Measurements from ENCODE around the gene TBC1D12.

TBC1D12 gene

DNA sequence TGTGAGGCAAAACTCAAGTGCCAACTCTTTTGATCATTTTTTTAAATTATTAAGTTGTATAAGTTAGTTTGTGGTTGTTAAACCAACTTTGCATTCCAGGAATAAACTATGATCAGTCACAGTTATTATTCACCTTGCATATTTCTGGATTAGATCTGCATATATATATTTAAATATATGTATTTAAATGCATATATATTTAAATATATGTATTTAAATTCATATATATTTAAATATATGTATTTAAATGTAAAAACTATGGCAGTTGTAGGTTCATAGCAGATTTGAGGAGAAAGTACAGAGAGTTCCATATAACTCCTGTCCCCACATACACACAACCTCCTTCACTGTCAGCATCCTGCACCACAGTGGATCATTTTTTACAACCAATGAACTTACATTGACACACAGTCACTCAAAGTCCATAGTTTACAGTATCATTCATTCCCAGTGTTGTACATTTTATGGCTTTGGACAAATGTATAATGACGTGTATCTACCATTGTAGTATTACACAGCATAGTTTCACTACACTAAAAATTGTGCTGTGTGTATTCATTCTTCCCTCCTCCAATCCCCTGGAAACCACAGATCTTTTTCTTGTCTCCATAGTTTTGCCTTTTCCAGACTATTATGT lies 49.7 kb downstream of the TBC1D12 start:
- DNase-seq, result no peak
- CTCF ChIA-PET, result no interaction called here
- Mint-ChIP-seq H3K4me3 (no peak overlapping the region), H3K9me3 (no peaks in the 10 kb centered on the region), H3K27ac (no peak overlapping the region), H3K36me3 (no peaks in the 10 kb centered on the region), H3K27me3 (no peaks in the 10 kb centered on the region), H3K4me1 (no peaks in the 10 kb centered on the region)

DNA sequence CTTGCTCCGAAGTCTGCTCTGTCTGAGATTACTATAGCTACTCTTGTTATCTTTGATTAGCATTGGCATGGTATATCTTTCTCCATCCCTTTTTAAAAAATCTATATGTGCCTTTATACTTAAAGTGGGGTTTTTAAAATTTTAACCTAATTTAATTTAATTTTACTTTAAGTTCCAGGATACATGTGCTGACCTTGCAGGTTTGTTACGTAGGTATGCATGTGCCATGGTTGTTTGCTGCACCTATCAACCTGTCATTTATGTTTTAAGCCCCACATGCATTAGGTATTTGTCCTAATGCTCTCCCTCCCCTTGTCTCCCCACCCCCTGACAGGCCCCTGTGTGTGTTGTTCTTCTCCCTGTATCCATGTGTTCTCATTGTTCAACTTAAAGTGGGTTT lies 54.6 kb downstream of the TBC1D12 start:
- Mint-ChIP-seq H3K4me3 (no peak overlapping the region), H3K27ac (no peak overlapping the region), H3K4me1 (no peaks in the 10 kb centered on the region), H3K9me3 (peaks cover 5% of the 10 kb centered on the region), H3K27me3 (no peaks in the 10 kb centered on the region), H3K36me3 (no peaks in the 10 kb centered on the region)
- CTCF ChIA-PET, result no interaction called here
- DNase-seq, result no peak

DNA sequence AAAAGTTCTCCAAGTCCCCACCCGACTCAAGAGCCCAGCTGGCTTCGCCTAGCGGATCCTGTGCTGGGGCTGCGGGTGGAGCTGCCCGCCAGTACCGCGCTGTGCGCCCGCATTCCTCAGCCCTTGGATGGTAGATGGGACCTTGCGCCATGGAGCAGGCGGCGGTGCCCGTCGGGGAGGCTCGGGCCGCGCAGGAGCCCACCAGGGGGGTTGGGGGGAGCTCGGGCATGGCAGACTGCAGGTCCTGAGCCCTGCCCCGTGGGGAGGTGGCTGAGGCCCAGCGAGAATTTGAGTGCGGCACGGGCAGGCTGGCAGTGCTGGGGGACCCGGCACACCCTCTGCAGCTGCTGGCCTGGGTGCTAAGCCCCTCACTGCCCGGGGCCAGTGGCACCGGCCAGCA lies 57.0 kb downstream of the TBC1D12 start:
- no peaks in the 10 kb centered on the region for H3K36me3 Mint-ChIP-seq
- H3K27ac Mint-ChIP-seq, result no peak overlapping the region

DNA sequence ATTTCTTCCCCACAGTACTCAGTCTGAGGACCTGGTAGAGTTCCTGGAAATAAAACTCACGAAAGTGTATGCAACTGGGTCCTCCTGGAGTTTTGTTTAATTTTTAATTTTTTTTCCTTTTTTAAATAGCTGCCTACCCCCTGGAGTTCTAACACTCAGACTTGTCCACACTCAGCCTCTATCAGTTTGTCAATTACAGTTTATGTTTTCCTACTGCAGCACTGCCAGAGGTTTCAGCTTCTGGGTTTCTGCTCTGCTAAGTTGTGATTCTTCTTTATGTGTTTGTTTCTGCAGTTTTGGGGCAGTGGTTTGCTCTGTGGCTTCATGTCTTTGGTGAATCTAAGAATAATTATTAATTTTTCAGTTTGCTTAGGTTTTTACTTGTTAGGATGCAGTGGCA lies 59.2 kb downstream of the TBC1D12 start:
- Mint-ChIP-seq H3K36me3 (no peaks in the 10 kb centered on the region), H3K27ac (no peak overlapping the region), H3K4me1 (no peaks in the 10 kb centered on the region), H3K27me3 (no peaks in the 10 kb centered on the region), H3K4me3 (no peak overlapping the region), H3K9me3 (peaks cover 5% of the 10 kb centered on the region)
- CTCF ChIA-PET, result no interaction called here
- no peak for DNase-seq

More for the DNA sequence above, 57.0 kb downstream of the TBC1D12 start:
- no peak overlapping the region for H3K4me3 Mint-ChIP-seq
- H3K4me1 Mint-ChIP-seq, result no peaks in the 10 kb centered on the region
- H3K9me3 Mint-ChIP-seq, result peaks cover 5% of the 10 kb centered on the region
- CTCF ChIA-PET, result no interaction called here
- no peak for DNase-seq
- H3K27me3 Mint-ChIP-seq, result no peaks in the 10 kb centered on the region

DNA sequence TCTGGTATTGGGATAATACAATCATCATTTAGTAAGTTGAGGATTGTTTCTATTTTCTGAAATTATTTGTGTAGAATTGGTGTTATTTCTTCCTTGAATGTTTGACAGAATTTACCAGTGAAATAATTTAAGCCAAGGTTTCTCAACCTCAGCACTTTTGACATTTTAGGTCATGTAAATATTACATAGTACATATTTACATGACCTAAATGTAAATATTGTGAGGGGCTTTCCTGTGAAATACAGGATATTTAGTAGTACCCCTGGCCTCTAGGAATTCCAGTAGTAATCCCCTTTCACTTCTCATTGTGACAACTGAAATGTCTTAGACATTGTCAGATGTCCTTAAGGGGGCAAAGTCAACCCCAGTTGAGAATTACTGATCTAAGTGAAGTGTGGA lies 59.8 kb downstream of the TBC1D12 start:
- H3K27me3 Mint-ChIP-seq, result no peaks in the 10 kb centered on the region
- no peak overlapping the region for H3K4me3 Mint-ChIP-seq
- H3K27ac Mint-ChIP-seq, result no peak overlapping the region
- CTCF ChIA-PET, result no interaction called here
- H3K4me1 Mint-ChIP-seq, result no peaks in the 10 kb centered on the region
- H3K36me3 Mint-ChIP-seq, result no peaks in the 10 kb centered on the region
- H3K9me3 Mint-ChIP-seq, result peaks cover 5% of the 10 kb centered on the region
- no peak for DNase-seq

DNA sequence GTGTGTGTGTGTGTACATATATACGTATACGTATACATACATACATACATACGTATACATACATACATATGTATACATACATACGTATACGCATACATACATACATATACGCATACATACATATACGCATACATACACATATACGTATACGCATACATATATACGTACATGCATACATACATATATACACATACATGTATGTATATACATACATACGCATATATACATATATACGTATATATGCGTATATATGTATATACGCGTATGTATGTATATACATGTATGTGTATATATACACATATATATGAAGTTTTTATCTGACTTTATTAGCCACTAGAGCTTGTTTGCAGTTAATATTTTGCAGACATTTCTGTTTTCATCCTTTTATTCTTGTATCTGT lies 63.3 kb downstream of the TBC1D12 start:
- CTCF ChIA-PET, result no interaction called here
- H3K27me3 Mint-ChIP-seq, result no peaks in the 10 kb centered on the region
- no peaks in the 10 kb centered on the region for H3K4me1 Mint-ChIP-seq
- no peak overlapping the region for H3K4me3 Mint-ChIP-seq
- H3K9me3 Mint-ChIP-seq, result no peaks in the 10 kb centered on the region
- no peak overlapping the region for H3K27ac Mint-ChIP-seq
- no peaks in the 10 kb centered on the region for H3K36me3 Mint-ChIP-seq
- DNase-seq, result no peak

DNA sequence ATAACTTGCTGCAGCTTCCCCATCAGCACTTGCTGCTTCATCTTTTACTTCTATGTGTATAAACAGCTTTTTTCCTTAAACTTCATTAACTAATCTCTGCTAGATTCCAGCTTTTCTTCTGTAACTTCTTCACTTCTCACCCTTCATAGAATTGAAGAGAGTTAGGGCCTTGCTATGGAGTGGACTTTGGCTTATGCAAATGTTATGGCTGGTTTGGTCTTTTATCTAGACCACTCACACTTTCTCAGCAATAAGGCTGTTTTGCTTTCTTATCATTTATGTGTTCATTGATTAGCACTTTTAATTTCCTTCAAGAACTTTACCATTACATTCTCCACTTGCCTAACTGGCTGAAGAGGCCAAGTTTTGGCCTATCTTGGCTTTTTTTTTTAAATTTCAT lies 79.1 kb downstream of the TBC1D12 start:
- no peaks in the 10 kb centered on the region for H3K4me1 Mint-ChIP-seq
- H3K27me3 Mint-ChIP-seq, result no peaks in the 10 kb centered on the region
- CTCF ChIA-PET, result no interaction called here
- H3K36me3 Mint-ChIP-seq, result no peaks in the 10 kb centered on the region
- no peak overlapping the region for H3K27ac Mint-ChIP-seq
- H3K4me3 Mint-ChIP-seq, result no peak overlapping the region
- H3K9me3 Mint-ChIP-seq, result no peaks in the 10 kb centered on the region
- DNase-seq, result no peak

DNA sequence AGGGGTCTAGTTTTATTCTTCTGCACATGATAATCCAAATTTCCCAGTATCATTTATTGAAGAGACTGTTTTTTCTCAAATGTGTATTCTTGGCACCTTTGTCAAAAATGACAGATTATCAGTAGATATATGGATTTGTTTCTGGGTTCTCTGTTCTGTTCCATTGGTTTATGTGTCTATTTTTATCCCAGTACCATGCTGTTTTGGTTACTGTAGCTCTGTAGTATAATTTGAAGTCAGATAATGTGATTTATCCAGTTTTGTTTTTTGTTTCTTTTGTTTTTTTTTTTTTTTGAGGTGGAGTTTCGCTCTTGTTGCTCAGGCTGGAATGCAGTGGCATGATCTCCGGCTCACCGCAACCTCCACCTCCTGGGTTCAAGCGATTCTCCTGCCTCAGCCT lies 81.6 kb downstream of the TBC1D12 start:
- H3K27ac Mint-ChIP-seq, result no peak overlapping the region
- H3K36me3 Mint-ChIP-seq, result no peaks in the 10 kb centered on the region
- H3K4me3 Mint-ChIP-seq, result no peak overlapping the region
- CTCF ChIA-PET, result no interaction called here
- DNase-seq, result no peak
- no peaks in the 10 kb centered on the region for H3K4me1 Mint-ChIP-seq
- no peaks in the 10 kb centered on the region for H3K27me3 Mint-ChIP-seq
- no peaks in the 10 kb centered on the region for H3K9me3 Mint-ChIP-seq

DNA sequence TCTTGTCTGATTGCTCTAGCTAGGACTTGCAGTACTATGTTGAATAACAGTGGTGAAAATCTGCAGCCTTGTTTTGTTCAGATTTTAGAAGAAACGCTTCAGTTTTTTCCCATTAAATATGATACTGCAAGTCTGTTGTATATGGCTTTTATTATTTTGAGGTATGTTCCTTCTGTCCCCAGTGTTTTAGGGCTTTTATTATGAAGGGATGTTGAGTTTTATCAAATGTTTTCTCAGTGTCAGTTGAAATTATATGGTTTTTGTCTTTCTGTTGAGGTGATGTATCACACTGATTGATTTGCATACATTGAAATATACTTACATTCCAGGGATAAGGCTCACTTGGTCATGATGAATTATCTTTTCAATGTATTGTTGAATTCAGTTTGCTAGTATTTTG lies 82.8 kb downstream of the TBC1D12 start:
- Mint-ChIP-seq H3K4me3 (no peak overlapping the region), H3K9me3 (no peaks in the 10 kb centered on the region), H3K27me3 (no peaks in the 10 kb centered on the region), H3K4me1 (no peaks in the 10 kb centered on the region), H3K36me3 (no peaks in the 10 kb centered on the region), H3K27ac (no peak overlapping the region)
- CTCF ChIA-PET, result no interaction called here
- DNase-seq, result no peak

DNA sequence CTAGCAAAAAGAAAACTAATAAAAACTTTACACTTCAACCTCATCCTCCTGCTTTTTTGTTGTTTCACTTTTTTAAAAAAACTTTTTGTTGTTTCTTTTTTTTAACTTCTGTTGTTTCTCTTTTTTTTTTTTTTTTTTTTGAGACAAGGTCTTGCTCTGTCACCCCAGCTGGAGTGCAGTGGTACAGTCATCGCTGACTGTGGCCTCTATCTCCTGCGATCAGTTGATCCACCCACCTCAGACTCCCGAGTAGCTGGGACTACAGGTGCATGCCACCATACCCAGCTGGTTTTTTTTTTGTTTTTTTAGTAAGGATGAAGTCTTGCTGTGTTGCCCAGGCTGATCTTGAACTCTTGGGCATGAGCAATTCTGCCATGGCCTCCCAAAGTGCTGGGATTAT lies 85.2 kb downstream of the TBC1D12 start:
- Mint-ChIP-seq H3K27me3 (no peaks in the 10 kb centered on the region), H3K9me3 (no peaks in the 10 kb centered on the region), H3K27ac (no peak overlapping the region), H3K4me3 (no peak overlapping the region), H3K4me1 (no peaks in the 10 kb centered on the region), H3K36me3 (no peaks in the 10 kb centered on the region)
- CTCF ChIA-PET, result no interaction called here
- no peak for DNase-seq

DNA sequence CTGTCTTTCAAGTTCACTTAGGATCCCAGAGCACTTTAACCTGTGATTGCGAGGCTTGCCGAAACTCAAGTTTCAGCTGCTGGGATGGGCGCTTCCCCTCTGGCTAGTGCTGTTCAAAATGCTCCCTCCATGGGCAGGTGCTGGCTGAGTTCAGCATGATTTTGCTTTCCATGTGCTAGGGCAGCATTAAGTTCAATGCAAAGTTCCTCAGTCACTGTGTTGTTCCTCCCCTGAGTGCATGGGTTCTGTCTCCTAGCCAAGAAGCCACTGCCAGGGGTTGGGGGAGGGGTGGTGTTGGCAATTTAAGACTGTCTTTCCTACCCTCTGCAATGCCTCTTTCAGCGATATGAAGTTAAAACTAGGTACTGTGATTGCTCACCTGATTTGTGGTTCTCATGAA lies 86.8 kb downstream of the TBC1D12 start:
- Mint-ChIP-seq H3K27me3 (no peaks in the 10 kb centered on the region), H3K36me3 (no peaks in the 10 kb centered on the region), H3K27ac (no peak overlapping the region), H3K9me3 (no peaks in the 10 kb centered on the region), H3K4me3 (no peak overlapping the region), H3K4me1 (no peaks in the 10 kb centered on the region)
- CTCF ChIA-PET, result no interaction called here
- DNase-seq, result no peak

DNA sequence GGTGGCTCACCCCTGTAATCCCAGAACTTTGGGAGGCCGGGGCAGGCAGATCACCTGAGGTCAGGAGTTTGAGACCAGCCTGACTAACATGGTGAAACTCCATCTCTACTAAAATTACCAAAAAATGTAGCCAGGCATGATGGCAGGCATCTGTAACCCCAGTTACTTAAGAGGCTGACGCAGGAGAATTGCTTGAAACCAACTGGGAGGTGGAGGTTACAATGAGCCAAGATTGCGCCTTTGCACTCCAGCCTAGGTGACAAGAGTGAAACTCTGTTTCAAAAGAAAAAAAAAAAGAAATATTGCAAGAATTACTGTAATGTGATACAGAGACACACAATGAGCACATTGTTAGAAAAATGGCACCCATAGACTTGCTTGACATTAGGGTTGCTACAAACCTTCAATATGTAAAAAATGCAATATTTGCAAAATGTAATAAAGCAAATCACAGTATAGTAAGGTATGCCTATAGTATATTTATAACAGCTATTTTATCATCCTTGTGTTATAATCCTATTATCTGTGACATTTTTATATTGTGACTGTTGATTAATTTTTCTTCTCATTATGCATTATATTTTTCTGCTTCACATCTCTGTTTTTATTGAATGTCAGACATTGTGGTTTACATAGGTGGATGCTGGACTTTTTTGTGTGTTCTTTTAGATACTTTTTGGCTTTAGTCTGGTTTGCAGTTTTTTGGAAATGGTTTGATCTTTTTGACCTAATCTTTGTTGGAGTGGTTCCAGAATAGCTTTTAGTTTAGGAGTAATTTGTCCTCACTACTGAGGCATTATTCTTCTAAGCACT lies 87.8 kb downstream of the TBC1D12 start:
- H3K9me3 Mint-ChIP-seq, result no peaks in the 10 kb centered on the region
- no peak overlapping the region for H3K27ac Mint-ChIP-seq
- no peaks in the 10 kb centered on the region for H3K27me3 Mint-ChIP-seq
- CTCF ChIA-PET, result interaction anchor here (0.7 kb wide), 1 partner anchor 454 kb away, joined by 3 read pairs; no protein-coding TSS in a partner anchor
- H3K4me1 Mint-ChIP-seq, result no peaks in the 10 kb centered on the region
- H3K36me3 Mint-ChIP-seq, result no peaks in the 10 kb centered on the region
- no peak overlapping the region for H3K4me3 Mint-ChIP-seq
- no peak for DNase-seq

DNA sequence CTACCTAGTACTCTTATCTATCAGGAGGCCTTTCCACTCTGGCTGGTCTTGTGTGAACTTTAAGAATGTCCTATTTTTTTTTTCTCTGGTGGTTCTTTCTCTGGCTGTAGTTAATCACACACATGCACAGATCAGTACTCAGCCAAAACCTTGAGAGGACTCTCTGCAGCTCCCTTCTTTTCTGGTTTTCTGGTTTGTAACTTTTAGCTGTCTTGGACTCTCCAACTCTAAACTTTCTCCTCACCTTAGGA lies 88.4 kb downstream of the TBC1D12 start:
- H3K36me3 Mint-ChIP-seq, result no peaks in the 10 kb centered on the region
- no peak overlapping the region for H3K4me3 Mint-ChIP-seq
- H3K9me3 Mint-ChIP-seq, result no peaks in the 10 kb centered on the region
- no peak overlapping the region for H3K27ac Mint-ChIP-seq
- no peak for DNase-seq
- CTCF ChIA-PET, result interaction anchor here (0.7 kb wide), 1 partner anchor 453 kb away, joined by 3 read pairs; no protein-coding TSS in a partner anchor
- H3K27me3 Mint-ChIP-seq, result no peaks in the 10 kb centered on the region
- no peaks in the 10 kb centered on the region for H3K4me1 Mint-ChIP-seq

DNA sequence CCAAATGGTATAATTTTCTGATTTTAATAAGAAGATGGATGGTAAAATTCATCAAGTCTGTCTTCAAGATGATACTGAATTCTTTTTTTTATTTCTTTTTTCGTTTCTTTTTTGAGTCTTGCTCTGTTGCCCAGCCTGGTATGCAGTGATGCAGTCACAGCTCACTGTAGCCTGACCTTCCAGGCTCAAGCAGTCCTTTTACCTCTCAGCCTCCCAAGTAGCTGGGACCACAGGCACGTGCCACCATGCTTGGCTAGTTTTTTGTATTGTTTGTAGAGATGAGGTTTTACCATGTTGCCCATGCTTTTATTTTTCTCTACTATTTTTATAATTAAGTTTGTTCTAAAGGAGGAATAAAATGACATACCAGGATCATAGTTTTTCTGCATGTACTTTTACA lies 91.1 kb downstream of the TBC1D12 start:
- Mint-ChIP-seq H3K27ac (no peak overlapping the region), H3K4me3 (no peak overlapping the region), H3K4me1 (no peaks in the 10 kb centered on the region), H3K9me3 (no peaks in the 10 kb centered on the region), H3K36me3 (no peaks in the 10 kb centered on the region), H3K27me3 (no peaks in the 10 kb centered on the region)
- CTCF ChIA-PET, result no interaction called here
- no peak for DNase-seq

DNA sequence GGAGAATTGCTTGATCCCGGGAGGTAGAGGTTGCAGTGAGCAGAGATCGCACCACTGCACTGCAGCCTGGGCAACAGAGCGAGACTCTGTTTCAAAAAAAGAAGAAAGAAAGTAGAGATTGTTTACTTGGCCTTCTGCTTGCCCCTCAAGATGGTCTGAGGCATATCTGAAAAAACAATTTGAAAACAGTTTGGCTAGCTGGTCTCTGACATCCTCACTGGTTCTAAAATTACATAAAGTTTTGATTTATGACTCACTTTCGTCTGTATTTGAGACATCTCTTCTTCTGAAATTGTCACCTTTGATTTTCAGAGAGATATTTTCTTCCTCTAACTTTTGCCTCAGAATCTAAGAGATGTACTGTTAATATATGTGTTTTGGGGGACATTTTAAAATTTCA lies 93.7 kb downstream of the TBC1D12 start:
- Mint-ChIP-seq H3K27me3 (no peaks in the 10 kb centered on the region), H3K4me1 (no peaks in the 10 kb centered on the region), H3K4me3 (no peak overlapping the region), H3K27ac (no peak overlapping the region), H3K36me3 (no peaks in the 10 kb centered on the region), H3K9me3 (no peaks in the 10 kb centered on the region)
- CTCF ChIA-PET, result no interaction called here
- no peak for DNase-seq
